Measurements from ENCODE around the gene CHST4.

DNA sequence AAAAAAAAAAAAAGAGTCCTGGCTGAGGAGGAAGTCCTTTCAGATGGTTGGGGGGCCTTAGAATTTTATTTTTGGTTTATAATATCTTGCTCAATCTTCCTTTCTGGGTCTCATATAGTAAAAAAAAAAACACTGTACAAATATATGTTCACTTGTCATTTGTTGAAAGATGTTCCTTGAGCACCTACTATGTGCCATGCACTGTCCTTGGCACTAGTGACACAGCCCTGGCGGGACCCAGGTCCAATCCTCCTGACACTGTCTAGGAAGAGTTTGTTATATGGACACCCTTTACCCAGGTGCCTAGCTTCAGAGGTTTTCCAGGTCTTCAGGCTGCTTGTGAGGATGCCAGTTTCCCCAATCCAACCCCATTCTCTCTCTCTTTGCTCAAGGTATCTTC is 2.0 kb downstream of the CHST4 start:
- TF ChIP-seq, protein P1, sequence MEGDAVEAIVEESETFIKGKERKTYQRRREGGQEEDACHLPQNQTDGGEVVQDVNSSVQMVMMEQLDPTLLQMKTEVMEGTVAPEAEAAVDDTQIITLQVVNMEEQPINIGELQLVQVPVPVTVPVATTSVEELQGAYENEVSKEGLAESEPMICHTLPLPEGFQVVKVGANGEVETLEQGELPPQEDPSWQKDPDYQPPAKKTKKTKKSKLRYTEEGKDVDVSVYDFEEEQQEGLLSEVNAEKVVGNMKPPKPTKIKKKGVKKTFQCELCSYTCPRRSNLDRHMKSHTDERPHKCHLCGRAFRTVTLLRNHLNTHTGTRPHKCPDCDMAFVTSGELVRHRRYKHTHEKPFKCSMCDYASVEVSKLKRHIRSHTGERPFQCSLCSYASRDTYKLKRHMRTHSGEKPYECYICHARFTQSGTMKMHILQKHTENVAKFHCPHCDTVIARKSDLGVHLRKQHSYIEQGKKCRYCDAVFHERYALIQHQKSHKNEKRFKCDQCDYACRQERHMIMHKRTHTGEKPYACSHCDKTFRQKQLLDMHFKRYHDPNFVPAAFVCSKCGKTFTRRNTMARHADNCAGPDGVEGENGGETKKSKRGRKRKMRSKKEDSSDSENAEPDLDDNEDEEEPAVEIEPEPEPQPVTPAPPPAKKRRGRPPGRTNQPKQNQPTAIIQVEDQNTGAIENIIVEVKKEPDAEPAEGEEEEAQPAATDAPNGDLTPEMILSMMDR (IDR thresholded peaks at IDR 0.05): no peak
- TF ChIP-seq POLR2A (IDR thresholded peaks at IDR 0.05): no peak
